Smooth muscle cell (in vitro differentiated cells): ENCODE measurements around the gene MIEF1. TPM values are rescaled to one million over a fixed set of nuclear protein-coding genes. Genes with fewer than 3 reads are reported as not detected.

Experiments used
- DNase-seq: peaks from one replicate; lab custom pipeline; 2025; ENCODE audit not compliant: unreplicated experiment; lab: John Stamatoyannopoulos, UW
- H2AFZ ChIP-seq: fragments of 200-600 bp; sonication (generic); 2 replicates; pipeline ENCODE4 v1.6.0; 2016; ENCODE audit warnings: antibody characterized with exemption, low read depth, mild to moderate bottlenecking
- H3F3A ChIP-seq: fragments of 200-600 bp; sonication (generic); 2 replicates; pipeline ENCODE4 v1.6.0; 2017; ENCODE audit warnings: antibody characterized with exemption, low read depth
- H3K27ac ChIP-seq: fragments of 200-600 bp; sonication (generic); 2 replicates; pipeline ENCODE4 v1.5.1; 2016; ENCODE audit warnings: low read depth, mild to moderate bottlenecking
- H3K27me3 ChIP-seq: fragments of 200-600 bp; sonication (generic); 2 replicates; pipeline ENCODE4 v1.6.1; 2016; ENCODE audit warnings: low read depth, mild to moderate bottlenecking
- H3K36me3 ChIP-seq: fragments of 200-600 bp; sonication (generic); 2 replicates; pipeline ENCODE4 v1.5.1; 2016; ENCODE audit warnings: low read depth
- H3K4me1 ChIP-seq: fragments of 200-600 bp; sonication (generic); 2 replicates; pipeline ENCODE4 v1.5.1; 2016; ENCODE audit warnings: low read depth
- H3K4me2 ChIP-seq: fragments of 200-600 bp; sonication (generic); 2 replicates; pipeline ENCODE4 v1.6.0; 2016; ENCODE audit warnings: mild to moderate bottlenecking
- H3K4me3 ChIP-seq: fragments of 200-600 bp; sonication (generic); 2 replicates; pipeline ENCODE4 v1.5.1; 2016; ENCODE audit warnings: mild to moderate bottlenecking
- H3K79me2 ChIP-seq: fragments of 200-600 bp; sonication (generic); 2 replicates; pipeline ENCODE4 v1.6.0; 2016; ENCODE audit warnings: low read depth, mild to moderate bottlenecking
- H3K9ac ChIP-seq: fragments of 200-600 bp; sonication (generic); 2 replicates; pipeline ENCODE4 v1.6.0; 2016; ENCODE audit warnings: low read depth
- H3K9me3 ChIP-seq: fragments of 200-600 bp; sonication (generic); replicated peaks from 2 replicates; pipeline ENCODE4 v1.5.1; 2016; ENCODE audit warnings: low read depth
- H4K20me1 ChIP-seq: fragments of 200-600 bp; sonication (generic); 2 replicates; pipeline ENCODE4 v1.6.0; 2016; ENCODE audit warnings: low read depth
- CTCF ChIP-seq: fragments of 200-600 bp; sonication (generic); IDR thresholded peaks from 2 replicates; pipeline ENCODE4 v1.5.1; 2017; ENCODE audit warnings: borderline replicate concordance, mild to moderate bottlenecking, antibody characterized with exemption; ENCODE audit not compliant: insufficient read depth, poor library complexity, severe bottlenecking
- WGBS: methylation state at CpG from one replicate; pipeline ENCODE4 v1.1.7; 2016; ENCODE audit warnings: low lambda C conversion rate; 5-methylcytosine and 5-hydroxymethylcytosine counted together
- polyA plus RNA-seq: library from polyadenylated mRNA; unstranded; fragments of >200 nt; fragmentation: Nextera tagmentation; extraction: Ambion mirVana; gene quantifications from 2 replicates; pipeline ENCODE4 v1.2.1, GENCODE V29; 2016
- total RNA-seq: library from RNA; depleted of rRNA; stranded (reverse); fragments of >200 nt; gene quantifications from 2 replicates; pipeline ENCODE4 v1.2.3, GENCODE V29; 2014

Gene MIEF1
- total and polyA plus RNA-seq, 2 experiments from 2014 or later, result 11.1 to 14.5 TPM

- Histone ChIP-seq H3K9me3 (no peaks in the 10 kb centered on the region), H3F3A (peaks cover 24% of the 10 kb centered on the region), H3K27me3 (no peaks in the 10 kb centered on the region), H3K36me3 (no peaks in the 10 kb centered on the region), H3K79me2 (peaks cover 19% of the 10 kb centered on the region), H3K4me3 (no peak overlapping the region), H3K9ac (no peak overlapping the region), H3K27ac (no peak overlapping the region), H3K4me2 (no peak overlapping the region), H3K4me1 (peaks cover 37% of the 10 kb centered on the region), H4K20me1 (peaks cover 91% of the 10 kb centered on the region), H2AFZ (no peak overlapping the region)
- TF ChIP-seq CTCF, result no peak
- 84% methylated on average over 3 of the region's 3 CpGs for WGBS
- DNase-seq, result no peak
Observed at GRCh38 chr22:39475902-39476301, 26.2 kb upstream of the MIEF1 start.

- Histone ChIP-seq H3F3A (peaks cover 24% of the 10 kb centered on the region), H3K27me3 (no peaks in the 10 kb centered on the region), H3K4me1 (peaks cover 30% of the 10 kb centered on the region), H3K4me2 (no peak overlapping the region), H4K20me1 (peaks cover 98% of the 10 kb centered on the region), H3K79me2 (peaks cover 19% of the 10 kb centered on the region), H2AFZ (no peak overlapping the region), H3K9ac (no peak overlapping the region), H3K36me3 (no peaks in the 10 kb centered on the region), H3K27ac (no peak overlapping the region), H3K4me3 (no peak overlapping the region), H3K9me3 (no peaks in the 10 kb centered on the region)
- no peak for TF ChIP-seq CTCF
- DNase-seq, result no peak
- 83% methylated on average over 13 of the region's 13 CpGs for WGBS
Observed at GRCh38 chr22:39476664-39477063, 25.4 kb upstream of the MIEF1 start.

GRCh38 chr22:39477542-39477941 is 24.5 kb upstream of the MIEF1 start:
- WGBS, result 95% methylated on average over 9 of the region's 9 CpGs
- TF ChIP-seq CTCF, result no peak

GRCh38 chr22:39478441-39478850 is 23.6 kb upstream of the MIEF1 start:
- DNase-seq, result no peak
- Histone ChIP-seq H3K27me3 (no peaks in the 10 kb centered on the region), H3K4me1 (peaks cover 13% of the 10 kb centered on the region), H3K4me2 (no peak overlapping the region), H3K27ac (no peak overlapping the region), H2AFZ (no peak overlapping the region), H3F3A (peaks cover 10% of the 10 kb centered on the region), H4K20me1 (peaks cover 85% of the 10 kb centered on the region), H3K9ac (no peak overlapping the region), H3K79me2 (peaks cover 19% of the 10 kb centered on the region), H3K4me3 (no peak overlapping the region), H3K9me3 (no peaks in the 10 kb centered on the region), H3K36me3 (no peaks in the 10 kb centered on the region)
- 67% methylated on average over 9 of the region's 9 CpGs for WGBS
- no peak for TF ChIP-seq CTCF

More at GRCh38 chr22:39477542-39477941, 24.5 kb upstream of the MIEF1 start:
- Histone ChIP-seq H3K9ac (no peak overlapping the region), H3K36me3 (no peaks in the 10 kb centered on the region), H3K27me3 (no peaks in the 10 kb centered on the region), H4K20me1 (peaks cover 94% of the 10 kb centered on the region), H3F3A (peaks cover 17% of the 10 kb centered on the region), H3K27ac (no peak overlapping the region), H2AFZ (no peak overlapping the region), H3K79me2 (peaks cover 19% of the 10 kb centered on the region), H3K9me3 (no peaks in the 10 kb centered on the region), H3K4me2 (no peak overlapping the region), H3K4me1 (peaks cover 21% of the 10 kb centered on the region), H3K4me3 (no peak overlapping the region)
- DNase-seq, result no peak
